ENCODE results near the gene TMEM82.

The TMEM82 gene

GRCh38 chr1:15719381-15720120 lies 22.7 kb upstream of the TMEM82 start:
- DNase-seq (ENCODE audit: low read depth) = no peak
- H3K4me3 ChIP-seq (ENCODE audit: control insufficient read depth, low read depth, low read length) = no peak overlapping the region
- TF ChIP-seq CTCF (conservative IDR thresholded peaks at IDR 0.05; ENCODE audit: control insufficient read depth, insufficient read depth, low read depth, low read length) = no peak

DNA sequence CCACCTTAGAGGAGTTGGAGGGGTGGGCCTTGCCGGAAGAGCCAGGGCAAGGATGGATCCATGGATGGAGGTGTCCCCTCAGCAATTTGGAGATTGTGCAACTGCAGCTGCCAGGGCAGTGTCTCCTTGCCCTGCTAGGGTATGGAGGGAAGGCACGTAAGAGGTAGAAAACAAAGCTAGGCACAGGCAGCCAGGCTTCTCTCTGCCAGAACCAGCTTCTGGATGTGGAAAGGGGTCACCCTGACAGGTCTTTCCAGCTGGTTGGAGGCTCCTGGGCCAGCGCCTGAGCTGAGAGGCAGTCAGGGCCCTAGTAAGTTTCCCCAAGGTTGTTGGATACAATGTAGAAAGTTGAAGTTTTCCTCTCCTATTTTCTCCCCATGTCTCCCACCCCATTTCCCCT lies 21.4 kb upstream of the TMEM82 start:
- TF ChIP-seq CTCF (conservative IDR thresholded peaks at IDR 0.05; ENCODE audit: control insufficient read depth, insufficient read depth, low read depth, low read length) = no peak
- no peak overlapping the region for H3K4me3 ChIP-seq (ENCODE audit: control insufficient read depth, low read depth, low read length)
- no peak for DNase-seq (ENCODE audit: low read depth)

DNA sequence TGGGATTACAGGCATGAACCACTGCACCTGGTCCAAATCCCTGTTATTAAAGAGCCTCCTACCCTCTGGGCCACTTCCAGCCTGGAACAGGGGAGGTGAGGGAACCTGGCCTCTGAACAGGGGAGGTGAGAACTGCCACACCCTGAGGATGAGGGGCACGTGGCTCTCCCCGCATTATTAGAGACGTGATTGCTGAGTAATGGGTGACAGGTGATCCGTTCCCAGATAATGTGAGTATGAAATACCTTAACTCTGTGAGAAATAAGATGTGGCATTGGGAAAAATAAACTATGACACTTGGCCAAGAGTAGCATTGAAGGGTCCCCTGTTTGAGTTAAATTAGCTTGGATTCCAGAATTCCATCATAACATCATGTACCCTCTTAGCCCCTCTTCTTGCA lies 19.9 kb upstream of the TMEM82 start:
- no peak for TF ChIP-seq CTCF (conservative IDR thresholded peaks at IDR 0.05; ENCODE audit: control insufficient read depth, insufficient read depth, low read depth, low read length)
- no peak overlapping the region for H3K4me3 ChIP-seq (ENCODE audit: control insufficient read depth, low read depth, low read length)

GRCh38 chr1:15722836-15723532 lies 19.3 kb upstream of the TMEM82 start:
- no peak for DNase-seq (ENCODE audit: low read depth)
- H3K4me3 ChIP-seq (ENCODE audit: control insufficient read depth, low read depth, low read length) = no peak overlapping the region
- TF ChIP-seq CTCF (conservative IDR thresholded peaks at IDR 0.05; ENCODE audit: control insufficient read depth, insufficient read depth, low read depth, low read length) = no peak

More for the DNA sequence above, 19.9 kb upstream of the TMEM82 start:
- no peak for DNase-seq (ENCODE audit: low read depth)

GRCh38 chr1:15723631-15724246 lies 18.6 kb upstream of the TMEM82 start:
- no peak for DNase-seq (ENCODE audit: low read depth)
- no peak for TF ChIP-seq CTCF (conservative IDR thresholded peaks at IDR 0.05; ENCODE audit: control insufficient read depth, insufficient read depth, low read depth, low read length)
- no peak overlapping the region for H3K4me3 ChIP-seq (ENCODE audit: control insufficient read depth, low read depth, low read length)

- DNase-seq (ENCODE audit: low read depth) = no peak
- TF ChIP-seq CTCF (conservative IDR thresholded peaks at IDR 0.05; ENCODE audit: control insufficient read depth, insufficient read depth, low read depth, low read length) = no peak
- H3K4me3 ChIP-seq (ENCODE audit: control insufficient read depth, low read depth, low read length) = no peak overlapping the region
These were observed 17.1 kb upstream of the TMEM82 start for GRCh38 chr1:15724949-15725880.
